GM21737 (cell line): ENCODE data around the gene WFDC5.

Experiments
- ATAC-seq: cut with Tn5 transposase; IDR thresholded peaks from one replicate; pipeline ENCODE4 v1.9.1; 2021; ENCODE audit warnings: mild to moderate bottlenecking, moderate library complexity; ENCODE audit not compliant: unreplicated experiment

WFDC5 gene

GRCh38 chr20:45115829-45116228 lies 855 bp upstream of the WFDC5 start:
- no peak for ATAC-seq

- ATAC-seq: no peak
Observed at GRCh38 chr20:45115386-45115774, 406 bp upstream of the WFDC5 start.

GRCh38 chr20:45113865-45114264 lies 1.1 kb downstream of the WFDC5 start:
- ATAC-seq: no peak

- ATAC-seq: no peak
Observed at GRCh38 chr20:45112754-45113153, 2.2 kb downstream of the WFDC5 start.

- ATAC-seq: no peak
Observed at GRCh38 chr20:45111799-45112471, 3.0 kb downstream of the WFDC5 start.

- ATAC-seq: no peak
Observed at GRCh38 chr20:45111285-45111684, 3.7 kb downstream of the WFDC5 start.

- no peak for ATAC-seq
Observed at GRCh38 chr20:45110301-45110700, 4.7 kb downstream of the WFDC5 start.

GRCh38 chr20:45109634-45110033 lies 5.3 kb downstream of the WFDC5 start:
- no peak for ATAC-seq

- ATAC-seq: no peak
Observed at GRCh38 chr20:45105317-45105716, 9.7 kb downstream of the WFDC5 start.

- ATAC-seq: no peak
Observed at GRCh38 chr20:45104786-45105185, 10.2 kb downstream of the WFDC5 start.

GRCh38 chr20:45103072-45103471 lies 11.9 kb downstream of the WFDC5 start:
- no peak for ATAC-seq

GRCh38 chr20:45101333-45101850 lies 13.6 kb downstream of the WFDC5 start:
- ATAC-seq: no peak

- no peak for ATAC-seq
Observed at GRCh38 chr20:45100563-45101245, 14.3 kb downstream of the WFDC5 start, which contains the start of gene KCNS1. TSS of gene KCNS1 (minus strand) at chr20:45101127. CDS start at chr20:45099236, 1,891 bp downstream.

- no peak for ATAC-seq
Observed at GRCh38 chr20:45098103-45098773, 16.7 kb downstream of the WFDC5 start.

GRCh38 chr20:45097485-45098102 lies 17.4 kb downstream of the WFDC5 start:
- no peak for ATAC-seq

- ATAC-seq: no peak
Observed at GRCh38 chr20:45096781-45097180, 18.2 kb downstream of the WFDC5 start.

- ATAC-seq: no peak
Observed at GRCh38 chr20:45095805-45096238, 19.2 kb downstream of the WFDC5 start.

- no peak for ATAC-seq
Observed at GRCh38 chr20:45094864-45095574, 20.0 kb downstream of the WFDC5 start.

- no peak for ATAC-seq
Observed at GRCh38 chr20:45094201-45094600, 20.8 kb downstream of the WFDC5 start.

GRCh38 chr20:45092898-45093297 lies 22.1 kb downstream of the WFDC5 start:
- ATAC-seq: no peak

GRCh38 chr20:45091366-45091765 lies 23.6 kb downstream of the WFDC5 start:
- ATAC-seq: no peak
